Stimulated activated CD4-positive, alpha-beta T cell treated with anti-CD3 and anti-CD28 coated beads, Interleukin-12 subunit alpha, Interleukin-12 subunit beta, amount 100 ng/mL, for 4 hours (primary cell): ENCODE measurements around the gene CCDC28B.
A peak's percentile ranks its signal among the peaks of the same experiment; 100 is the strongest.
"Not testable (repeated sequence)": the region's sequence is repeated elsewhere in the genome, so short reads cannot be mapped to it uniquely, and the experiment has no call there.

Experiments
- DNase-seq: peaks from one replicate; pipeline ENCODE4 v3.0.0-alpha.2; 2020

CCDC28B gene

DNA sequence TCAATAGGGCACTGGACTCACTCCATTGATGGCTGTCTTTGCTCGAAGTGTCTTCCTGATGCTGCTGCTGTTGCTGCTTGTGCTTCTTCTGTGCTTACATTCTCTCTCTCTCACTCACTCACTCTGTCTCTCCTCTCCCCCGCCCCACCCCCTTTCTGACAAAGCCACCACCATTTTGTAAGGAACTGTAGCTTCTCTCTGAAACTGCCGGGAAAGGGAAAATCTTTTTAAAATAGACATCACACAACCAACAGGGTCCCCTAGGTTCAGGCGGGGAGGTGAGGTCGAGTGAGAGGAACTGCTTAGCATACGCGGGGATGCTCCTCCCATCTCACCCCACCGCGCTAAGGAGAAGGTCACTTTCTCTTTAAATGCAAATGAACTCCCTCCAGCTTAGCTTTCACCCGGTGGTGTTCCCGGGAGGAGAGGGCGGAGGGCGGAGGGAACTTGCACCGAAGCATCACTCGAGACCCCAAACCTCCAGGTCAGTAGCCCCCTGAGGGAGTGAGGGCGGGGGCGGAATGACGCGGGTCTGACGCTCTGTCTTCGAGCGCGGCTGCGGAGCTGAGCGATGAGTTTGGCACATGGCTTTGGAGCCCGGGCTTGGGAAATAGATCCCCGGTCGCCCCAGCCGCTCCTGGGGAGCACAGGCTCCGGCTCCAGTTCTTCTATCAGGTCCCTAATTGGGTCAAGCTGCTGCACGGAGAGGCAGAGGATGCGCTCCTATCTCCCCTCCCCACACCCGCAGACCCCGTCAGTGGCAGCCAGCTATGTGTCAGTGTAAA, at the start of gene CCDC28B:
CCDC28B (plus strand) TSS at position 370 of the 785 bp plus-strand sequence. CDS start 1,341 bp downstream, outside the sequence.
- peak; percentile 44 for DNase-seq

DNA sequence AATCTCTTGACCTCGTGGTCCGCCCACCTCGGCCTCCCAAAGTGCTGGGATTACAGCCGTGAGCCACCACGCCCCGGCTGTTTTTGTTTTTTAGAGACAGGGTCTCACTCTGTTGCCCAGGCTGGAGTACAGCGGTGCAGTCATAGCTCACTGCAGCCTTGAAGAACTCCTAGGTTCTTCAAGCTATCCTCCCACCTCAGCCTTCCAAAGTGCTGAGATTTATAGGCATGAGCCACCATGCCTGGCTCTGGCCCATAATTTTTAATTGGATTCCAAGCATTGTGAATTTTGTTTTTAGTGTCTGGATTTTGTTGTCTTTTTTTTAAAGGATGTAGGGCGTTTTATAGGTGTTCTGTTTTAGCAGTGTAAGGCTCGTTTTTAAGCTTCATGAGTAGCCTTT, 49.5 kb upstream of the CCDC28B start:
- DNase-seq: no peak

DNA sequence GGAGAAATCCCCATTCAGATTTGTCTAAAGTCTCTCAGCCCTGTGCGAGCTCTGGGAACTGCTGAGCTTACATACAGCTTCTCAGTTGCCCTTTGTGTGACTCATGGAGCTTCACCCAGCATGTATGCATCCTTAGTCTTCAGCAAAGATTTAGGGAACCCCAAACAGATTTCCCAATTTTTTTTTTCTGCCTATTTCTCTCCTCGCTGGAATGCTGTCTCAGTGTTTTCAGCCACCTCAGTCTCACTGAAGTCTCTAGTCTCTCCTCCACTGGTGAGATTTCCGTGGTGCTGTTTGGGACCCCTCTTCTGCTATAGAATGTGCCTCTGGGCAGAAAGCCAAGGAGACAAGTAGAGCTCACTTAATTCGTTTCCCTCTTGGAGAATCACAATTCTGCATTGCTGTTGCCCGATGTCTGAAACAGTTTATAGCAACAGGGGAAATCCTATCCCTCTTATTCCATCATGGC, 49.0 kb upstream of the CCDC28B start:
- no peak for DNase-seq

DNA sequence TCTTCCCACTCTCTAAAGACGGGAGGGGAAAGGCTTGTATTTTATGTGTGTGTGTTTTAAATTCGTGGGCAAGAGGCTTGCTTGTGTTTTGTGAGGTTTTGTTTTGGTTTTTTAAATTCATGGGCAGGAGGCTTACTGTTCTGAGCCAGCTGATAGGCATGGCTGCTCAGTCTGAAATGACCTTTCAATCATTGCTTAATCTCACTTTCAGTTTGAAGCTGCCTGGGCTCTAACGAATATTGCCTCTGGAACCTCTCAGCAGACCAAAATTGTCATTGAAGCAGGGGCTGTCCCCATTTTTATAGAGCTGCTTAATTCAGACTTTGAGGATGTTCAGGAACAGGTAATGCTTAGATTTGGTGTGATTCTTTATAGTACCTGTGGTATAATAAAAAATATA, 41.2 kb upstream of the CCDC28B start:
- DNase-seq: no peak

DNA sequence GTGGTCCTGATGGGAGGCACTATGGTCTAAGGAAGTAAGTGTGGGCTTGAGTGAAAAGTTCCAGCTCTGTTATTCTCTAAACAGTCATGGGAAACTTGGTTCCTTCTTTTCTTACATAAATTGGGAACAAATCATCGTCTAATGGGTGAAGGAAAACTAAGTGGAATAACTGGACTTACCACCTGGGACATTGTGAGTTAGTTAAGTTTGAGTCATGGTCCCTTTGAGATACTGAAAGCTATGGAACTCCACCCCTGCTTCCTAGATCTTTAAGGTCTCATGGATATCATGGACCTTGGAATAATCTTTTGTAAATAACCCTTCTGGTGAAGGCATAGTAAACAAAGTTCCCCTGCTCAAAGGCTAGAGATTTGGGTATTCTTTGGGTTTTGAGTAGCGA, 37.0 kb upstream of the CCDC28B start:
- no peak for DNase-seq

DNA sequence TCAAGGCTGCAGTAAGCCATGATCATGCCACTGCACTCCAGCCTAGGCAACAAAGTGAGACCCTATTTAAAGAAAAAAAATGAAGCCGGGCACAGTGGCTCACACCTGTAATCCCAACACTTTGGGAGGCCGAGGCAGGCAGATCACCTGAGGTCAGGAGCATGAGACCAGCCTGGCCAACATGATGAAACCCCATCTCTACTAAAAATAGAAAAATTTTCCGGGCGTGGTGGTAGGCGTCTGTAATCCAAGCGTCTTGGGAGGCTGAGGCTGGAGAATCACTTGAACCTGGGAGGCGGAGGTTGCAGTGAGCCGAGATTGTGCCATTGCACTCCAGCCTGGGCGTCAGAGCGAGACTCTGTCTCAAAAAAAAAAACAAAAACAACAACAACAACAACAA, 34.8 kb upstream of the CCDC28B start:
- DNase-seq: not testable (repeated sequence)

DNA sequence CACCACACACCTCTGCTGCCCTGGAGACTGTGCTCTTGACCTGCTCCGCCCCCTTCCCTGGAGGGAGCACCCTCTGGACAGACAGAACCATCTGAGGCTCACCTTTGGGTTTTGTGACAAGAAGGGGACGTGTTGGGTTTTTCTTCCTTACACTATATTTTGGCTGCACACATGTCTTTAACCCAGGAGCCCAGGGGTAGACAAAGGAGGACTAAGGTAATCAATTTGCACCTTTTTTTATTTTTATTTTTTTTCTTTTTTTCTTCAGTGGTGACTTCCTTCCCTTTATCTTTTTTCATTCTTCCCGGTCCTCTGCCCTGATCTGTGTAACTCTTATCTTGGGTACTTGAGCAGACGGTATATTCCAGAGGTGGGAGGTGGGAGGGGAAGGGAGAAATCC, 29.4 kb upstream of the CCDC28B start:
- no peak for DNase-seq

DNA sequence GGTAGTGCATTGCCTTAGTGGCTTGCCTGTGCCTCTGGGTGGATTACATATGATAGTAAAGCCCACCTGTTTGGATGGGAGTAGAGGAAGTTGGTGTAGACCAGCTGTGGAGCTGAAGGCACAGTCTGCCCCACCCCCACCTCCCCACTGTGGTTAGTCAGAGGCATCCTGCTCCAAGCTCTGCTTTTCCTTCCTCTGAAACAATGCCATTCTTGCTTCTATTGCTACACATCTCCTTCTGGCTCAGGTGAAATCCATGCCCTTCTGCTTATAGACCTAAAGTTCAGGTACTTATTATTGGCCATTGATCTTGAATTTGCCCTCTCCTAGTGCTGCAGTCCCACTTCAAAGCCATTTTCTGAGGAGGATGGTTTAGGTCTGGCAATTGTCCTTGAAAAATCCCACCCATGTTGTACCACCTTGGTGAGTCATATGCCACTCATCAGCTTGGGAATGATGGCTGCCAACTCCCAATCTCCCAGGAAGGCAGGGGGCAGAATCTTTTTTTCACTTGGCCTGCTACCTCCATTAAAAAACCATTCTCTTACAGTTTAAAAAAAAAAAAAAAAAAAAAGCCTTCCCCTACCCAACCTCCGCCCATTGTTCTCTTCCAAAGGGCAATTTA, 27.7 kb upstream of the CCDC28B start:
- no peak for DNase-seq

DNA sequence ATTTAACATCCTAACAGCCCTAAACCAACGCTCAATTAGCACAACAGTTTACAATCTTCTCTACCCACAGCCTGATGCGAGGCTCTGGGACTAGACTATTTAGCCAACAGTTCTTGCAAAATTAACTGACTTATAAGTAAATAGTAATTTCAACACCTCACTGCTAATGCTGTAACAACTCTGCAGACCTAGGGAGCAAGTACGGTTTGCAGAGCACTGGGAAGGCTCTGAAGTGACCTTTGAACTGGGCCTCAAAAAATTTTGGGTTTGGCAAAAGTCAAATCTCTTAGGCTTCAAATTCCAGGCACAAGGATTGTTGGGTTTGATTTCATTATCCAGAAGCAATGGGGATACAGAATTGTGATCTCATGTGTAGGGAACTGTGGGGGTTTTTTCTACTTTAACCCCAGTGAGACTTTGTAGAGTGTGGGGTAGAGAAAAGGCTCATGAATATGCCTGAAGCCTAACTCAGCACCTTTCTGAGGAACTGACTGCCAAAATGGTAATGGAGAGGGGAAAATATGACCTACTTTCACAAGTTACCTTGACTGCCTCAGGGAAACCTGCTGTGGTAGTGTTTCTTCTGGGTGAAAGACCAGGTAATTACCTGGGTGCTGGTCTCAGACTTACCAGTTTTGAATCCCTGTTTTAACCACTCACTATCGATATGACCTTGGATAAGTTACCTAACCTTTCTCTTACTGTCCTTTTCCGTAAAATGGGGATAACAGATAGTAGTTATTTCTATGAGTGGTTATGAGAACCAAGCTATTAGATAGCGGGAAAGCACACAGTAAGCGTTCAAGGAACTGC, 21.8 kb upstream of the CCDC28B start:
- DNase-seq: no peak

DNA sequence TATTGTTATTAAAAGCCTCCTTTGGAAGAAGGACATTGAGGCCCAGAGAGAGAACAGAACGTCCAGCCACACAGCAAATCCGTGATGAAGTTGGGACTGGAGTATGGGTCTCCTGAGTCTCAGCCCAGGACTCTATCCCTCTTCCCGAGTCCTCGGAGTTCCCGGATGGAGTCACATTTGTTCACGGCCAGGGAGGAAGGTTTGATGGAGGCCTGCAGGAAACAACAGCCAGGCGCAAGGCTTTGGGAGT, 21.3 kb upstream of the CCDC28B start:
- no peak for DNase-seq

DNA sequence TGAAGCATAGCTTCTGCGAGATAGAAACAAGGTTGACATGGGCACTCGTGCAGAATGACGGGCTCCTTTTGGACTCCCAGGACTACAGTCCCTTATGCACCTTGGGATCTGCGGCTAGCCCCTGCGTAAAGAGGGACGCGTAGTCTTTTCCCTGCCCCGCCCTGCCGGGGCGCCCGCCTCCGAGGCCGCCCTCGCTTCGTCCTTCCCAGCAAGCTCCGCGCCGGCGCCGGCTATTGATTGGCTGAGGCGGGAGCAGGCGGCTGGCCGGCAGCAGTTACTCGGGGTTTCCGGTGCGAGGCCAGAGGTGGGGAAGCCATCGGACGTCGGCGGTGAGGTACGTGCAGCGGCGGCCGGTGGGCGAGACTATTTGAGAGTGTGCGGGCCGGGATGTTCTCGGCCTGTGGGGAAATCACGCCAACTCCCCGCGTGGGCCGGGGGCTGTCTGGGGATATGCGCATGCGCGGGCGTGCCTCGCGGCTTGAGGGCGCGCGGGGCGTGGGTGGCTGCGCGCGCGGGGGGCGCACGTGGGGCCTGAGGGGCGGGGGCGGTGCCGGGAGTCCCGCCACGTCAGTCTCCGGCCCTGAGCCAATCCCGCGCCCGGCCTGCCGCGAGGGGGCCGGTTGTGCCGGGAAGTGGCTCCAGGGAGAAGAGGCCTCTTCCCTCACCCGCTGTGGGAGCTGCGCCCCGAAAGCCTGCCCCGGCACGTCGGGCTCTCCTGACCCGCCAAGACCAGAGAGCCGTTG, 20.8 kb upstream of the CCDC28B start, which contains the start of gene TXLNA:
TXLNA (plus strand) TSS at position 233 of the 743 bp plus-strand sequence. CDS start 671 bp downstream, outside the sequence.
- DNase-seq: peak; percentile 89

DNA sequence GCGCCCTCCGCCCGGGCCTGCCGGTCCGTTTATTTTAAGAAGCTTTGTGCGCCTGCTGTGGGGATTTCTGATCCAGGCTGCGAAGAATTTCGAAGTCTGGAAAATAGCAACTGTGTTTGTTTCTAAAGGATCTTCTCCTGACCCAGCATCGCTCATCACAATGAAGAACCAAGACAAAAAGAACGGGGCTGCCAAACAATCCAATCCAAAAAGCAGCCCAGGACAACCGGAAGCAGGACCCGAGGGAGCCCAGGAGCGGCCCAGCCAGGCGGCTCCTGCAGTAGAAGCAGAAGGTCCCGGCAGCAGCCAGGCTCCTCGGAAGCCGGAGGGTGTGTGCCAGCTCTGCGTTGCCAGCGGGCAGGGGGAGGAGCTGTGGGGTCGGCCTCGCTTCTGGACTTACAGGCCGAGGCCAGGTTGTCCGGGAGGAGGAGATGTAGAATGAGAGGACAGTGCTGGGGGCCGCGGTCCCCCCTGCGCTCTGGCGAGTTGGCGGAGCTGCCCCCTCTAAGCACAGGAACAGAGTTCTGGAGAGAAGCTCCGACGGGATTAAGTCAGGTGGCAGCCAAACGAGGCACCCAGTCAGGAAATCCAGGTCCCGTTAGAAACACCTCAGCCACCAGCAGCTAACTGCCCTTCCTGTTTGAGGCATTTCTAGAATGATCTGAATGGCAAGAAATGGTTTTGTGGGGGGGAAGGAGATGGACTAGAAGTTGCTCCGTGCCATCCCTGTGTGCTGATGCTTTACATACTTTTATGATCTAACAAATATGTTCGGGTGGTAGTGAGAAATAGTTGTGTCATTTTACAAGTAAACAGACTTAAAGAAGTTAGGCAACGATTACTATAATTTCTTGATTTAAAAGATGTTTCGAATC, 20.0 kb upstream of the CCDC28B start:
- peak; percentile 28 for DNase-seq

DNA sequence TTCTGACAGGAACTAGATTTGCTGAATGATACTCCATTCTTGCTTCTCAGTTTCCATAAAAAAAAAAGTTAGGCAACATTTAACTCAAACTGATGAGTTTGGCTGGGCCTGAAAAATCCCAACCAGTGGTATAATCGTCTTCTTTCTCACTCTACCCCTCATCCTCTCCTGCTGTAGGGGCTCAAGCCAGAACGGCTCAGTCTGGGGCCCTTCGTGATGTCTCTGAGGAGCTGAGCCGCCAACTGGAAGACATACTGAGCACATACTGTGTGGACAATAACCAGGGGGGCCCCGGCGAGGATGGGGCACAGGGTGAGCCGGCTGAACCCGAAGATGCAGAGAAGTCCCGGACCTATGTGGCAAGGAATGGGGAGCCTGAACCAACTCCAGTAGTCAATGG, 19.3 kb upstream of the CCDC28B start:
- DNase-seq: no peak

DNA sequence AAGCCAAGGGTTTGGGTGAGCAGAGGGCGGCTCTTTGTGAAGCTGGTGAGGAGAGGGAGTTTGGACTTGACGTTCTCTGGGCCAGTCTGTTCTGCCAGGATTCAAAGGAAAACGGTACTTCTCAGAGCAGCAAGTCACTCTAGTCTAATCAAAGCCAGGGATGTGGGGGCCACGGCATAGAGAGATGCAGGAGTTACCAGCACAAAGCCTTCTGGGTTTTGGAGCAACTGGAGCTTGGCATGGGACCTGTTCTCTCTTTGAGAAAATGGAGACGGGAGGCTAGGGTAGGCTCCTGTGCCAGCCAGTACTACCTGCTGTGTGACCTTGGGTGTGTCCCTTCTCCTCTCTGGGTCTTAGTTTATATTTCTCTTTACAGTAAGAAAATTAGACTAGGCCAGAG, 18.8 kb upstream of the CCDC28B start:
- no peak for DNase-seq

DNA sequence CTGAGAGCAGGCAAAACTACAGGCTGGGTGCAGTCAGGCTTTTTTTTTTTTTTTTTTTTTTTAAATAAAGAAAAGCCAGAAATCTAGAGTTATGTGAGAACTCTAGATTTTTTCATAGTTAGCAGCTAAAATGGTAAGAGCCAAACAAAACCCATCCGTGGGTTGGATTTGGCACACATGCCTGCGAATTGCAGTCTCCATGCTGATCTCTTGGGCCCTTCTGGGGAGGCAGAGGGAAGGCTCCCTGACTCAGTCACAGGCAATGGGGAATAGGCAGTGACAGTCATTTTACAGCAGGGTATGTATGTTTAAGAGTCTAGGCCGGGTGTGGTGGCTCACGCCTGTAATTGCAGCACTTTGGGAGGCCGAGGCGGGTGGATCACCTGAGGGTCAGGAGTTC, 18.3 kb upstream of the CCDC28B start:
- no peak for DNase-seq

DNA sequence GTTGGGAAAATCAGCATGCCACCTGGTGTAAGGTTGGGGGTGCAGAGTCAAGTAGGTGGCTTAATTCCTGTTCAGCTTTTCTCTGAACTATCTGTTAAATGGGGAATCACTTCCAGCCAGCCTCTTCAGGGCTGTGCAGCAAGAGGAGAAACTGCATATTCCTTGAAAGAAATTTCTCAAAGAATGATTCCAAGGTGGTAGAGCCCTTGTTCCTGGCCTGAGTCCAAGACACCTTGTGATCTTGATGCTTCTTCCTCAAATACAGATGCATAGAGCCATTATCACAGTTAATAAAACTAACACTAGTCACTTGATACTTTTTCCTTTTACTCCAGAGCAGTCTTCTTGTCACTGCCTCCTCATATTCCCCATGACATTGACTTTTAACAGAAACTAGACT, 15.7 kb upstream of the CCDC28B start:
- DNase-seq: no peak

DNA sequence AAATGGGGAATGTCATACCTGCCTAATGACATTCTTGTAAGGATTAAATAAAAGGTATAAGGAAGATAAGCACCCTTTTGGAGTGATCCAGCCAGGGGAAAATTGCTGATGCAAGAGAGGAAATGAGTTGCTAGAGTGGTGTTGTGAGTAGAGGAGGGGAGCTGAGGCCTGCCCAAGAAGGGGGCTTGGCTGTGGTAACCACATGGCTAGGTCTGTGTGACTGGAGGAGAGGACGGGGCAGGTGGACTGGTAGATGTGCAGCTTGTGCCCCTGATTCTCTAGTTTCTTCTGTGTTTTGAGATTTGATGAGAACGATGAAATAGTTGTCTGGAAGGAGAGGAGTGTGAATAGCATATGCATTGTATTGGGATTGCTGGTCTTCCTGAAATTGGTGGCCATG, 14.3 kb upstream of the CCDC28B start:
- no peak for DNase-seq

DNA sequence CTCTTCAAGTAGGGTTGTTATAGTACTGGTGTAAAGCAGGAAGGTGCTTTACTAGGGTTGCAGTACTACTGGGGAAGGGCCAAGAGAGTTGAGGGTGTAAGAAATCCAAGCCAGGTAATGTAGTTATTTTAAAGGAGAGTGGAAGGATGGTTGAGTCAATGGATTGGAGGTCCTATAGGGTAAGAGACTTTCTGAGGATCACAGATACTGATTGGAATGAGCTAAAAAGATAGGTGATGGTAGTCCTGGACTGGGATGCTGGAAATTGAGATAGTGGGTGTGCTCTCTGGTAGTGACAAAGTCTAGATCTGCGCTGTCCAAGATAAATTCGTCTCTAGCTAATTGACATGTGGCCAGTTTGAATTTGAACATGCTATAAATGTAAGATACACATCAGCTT, 13.9 kb upstream of the CCDC28B start:
- no peak for DNase-seq

DNA sequence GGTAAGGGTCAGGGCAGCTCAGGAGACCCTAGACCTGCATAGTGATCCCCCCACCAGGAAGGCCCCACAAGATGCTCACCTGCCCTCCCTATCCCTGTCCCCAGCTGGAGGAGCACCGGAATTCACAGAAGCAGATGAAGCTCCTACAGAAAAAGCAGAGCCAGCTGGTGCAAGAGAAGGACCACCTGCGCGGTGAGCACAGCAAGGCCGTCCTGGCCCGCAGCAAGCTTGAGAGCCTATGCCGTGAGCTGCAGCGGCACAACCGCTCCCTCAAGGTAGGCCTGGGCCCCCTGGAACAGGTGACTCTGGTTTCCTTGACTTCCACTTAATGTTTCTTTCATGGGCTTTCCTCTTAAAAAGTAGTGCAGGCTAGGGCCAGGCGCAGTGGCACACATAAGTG, 12.5 kb upstream of the CCDC28B start:
- DNase-seq: no peak

DNA sequence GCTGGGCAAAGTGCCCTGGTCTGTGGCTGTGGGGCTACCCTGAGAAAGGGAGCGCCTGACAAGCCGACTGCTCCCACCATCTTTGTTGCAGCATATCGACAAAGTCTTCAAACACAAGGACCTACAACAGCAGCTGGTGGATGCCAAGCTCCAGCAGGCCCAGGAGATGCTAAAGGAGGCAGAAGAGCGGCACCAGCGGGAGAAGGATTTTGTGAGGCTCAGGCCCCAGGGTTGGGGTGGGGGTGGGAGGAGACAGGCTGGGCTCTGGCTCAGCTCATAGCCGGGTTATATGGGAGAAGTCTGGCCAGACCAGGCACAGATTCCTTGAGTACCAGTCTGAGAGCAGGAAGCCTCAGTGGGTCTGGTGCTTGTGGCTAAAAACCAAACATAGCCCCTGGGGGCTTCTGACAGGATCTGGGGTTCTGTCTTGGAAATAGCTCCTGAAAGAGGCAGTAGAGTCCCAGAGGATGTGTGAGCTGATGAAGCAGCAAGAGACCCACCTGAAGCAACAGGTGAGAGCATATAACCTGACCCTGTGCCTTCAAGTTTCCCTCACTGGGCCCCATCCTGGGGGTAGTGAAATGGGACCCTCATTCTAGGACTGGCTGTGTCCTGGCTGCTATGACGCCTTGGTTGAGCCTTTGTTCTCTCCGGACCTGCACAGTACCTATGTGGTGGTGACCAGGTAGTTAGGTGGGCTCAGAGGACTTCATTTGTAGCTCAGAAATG, 8.0 kb upstream of the CCDC28B start:
- no peak for DNase-seq

DNA sequence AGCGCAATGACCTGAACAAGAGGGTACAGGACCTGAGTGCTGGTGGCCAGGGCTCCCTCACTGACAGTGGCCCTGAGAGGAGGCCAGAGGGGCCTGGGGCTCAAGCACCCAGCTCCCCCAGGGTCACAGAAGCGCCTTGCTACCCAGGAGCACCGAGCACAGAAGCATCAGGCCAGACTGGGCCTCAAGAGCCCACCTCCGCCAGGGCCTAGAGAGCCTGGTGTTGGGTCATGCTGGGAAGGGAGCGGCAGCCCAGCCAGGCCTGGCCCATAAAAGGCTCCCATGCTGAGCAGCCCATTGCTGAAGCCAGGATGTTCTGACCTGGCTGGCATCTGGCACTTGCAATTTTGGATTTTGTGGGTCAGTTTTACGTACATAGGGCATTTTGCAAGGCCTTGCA, 5.4 kb upstream of the CCDC28B start:
- no peak for DNase-seq
